Osteoblast (primary cell): Measurements from ENCODE around the gene ARHGEF11. TPM values are rescaled to one million over a fixed set of nuclear protein-coding genes. Genes with fewer than 3 reads are reported as not detected.

Source experiments
- DNase-seq: peaks from one replicate; pipeline ENCODE4 v3.0.0; 2011; ENCODE audit warnings: low spot score, mixed read lengths; ENCODE audit not compliant: insufficient read length; ENCODE audit errors: missing footprints
- H2AFZ ChIP-seq: 2 replicates; pipeline ENCODE4 v1.6.0; 2011; ENCODE audit warnings: mild to moderate bottlenecking, low read length
- H3K27ac ChIP-seq: 2 replicates; pipeline ENCODE4 v1.5.1; 2011; ENCODE audit warnings: mild to moderate bottlenecking, low read depth, low read length, moderate library complexity
- H3K27me3 ChIP-seq: 2 replicates; pipeline ENCODE4 v1.6.0; 2012; ENCODE audit warnings: mild to moderate bottlenecking, control low read depth, inconsistent platforms, low read length, moderate library complexity; ENCODE audit not compliant: insufficient read depth
- H3K36me3 ChIP-seq: 2 replicates; pipeline ENCODE4 v1.5.1; 2011; ENCODE audit warnings: mild to moderate bottlenecking, low read length, control low read depth, moderate library complexity; ENCODE audit not compliant: insufficient read depth
- H3K4me1 ChIP-seq: 2 replicates; pipeline ENCODE4 v1.5.1; 2011; ENCODE audit warnings: mild to moderate bottlenecking, low read length, control low read depth, moderate library complexity; ENCODE audit not compliant: insufficient read depth
- H3K4me2 ChIP-seq: 2 replicates; pipeline ENCODE4 v1.6.0; 2011; ENCODE audit warnings: mild to moderate bottlenecking, low read length; ENCODE audit not compliant: insufficient read depth
- H3K4me3 ChIP-seq: fragments of 200-600 bp; sonication (generic); 3 replicates; pipeline ENCODE4 v1.5.1; 2012; ENCODE audit warnings: mild to moderate bottlenecking, low read length, inconsistent platforms; ENCODE audit not compliant: insufficient read depth
- H3K79me2 ChIP-seq: 2 replicates; pipeline ENCODE4 v1.6.0; 2012; ENCODE audit warnings: mild to moderate bottlenecking, low read length, control low read depth, inconsistent platforms; ENCODE audit not compliant: insufficient read depth
- H3K9me3 ChIP-seq: 2 replicates; pipeline ENCODE4 v1.5.1; 2011; ENCODE audit warnings: low read depth, low read length, control low read depth
- H4K20me1 ChIP-seq: 2 replicates; pipeline ENCODE4 v1.6.0; 2012; ENCODE audit warnings: mild to moderate bottlenecking, low read length, control low read depth; ENCODE audit not compliant: insufficient read depth
- CTCF ChIP-seq: IDR thresholded peaks from 2 replicates; pipeline ENCODE4 v1.5.1; 2011; ENCODE audit warnings: mild to moderate bottlenecking, low read depth, low read length, moderate library complexity; ENCODE audit errors: extremely low read depth
- total RNA-seq: library from RNA; depleted of rRNA; stranded (reverse); fragments of >200 nt; gene quantifications from 2 replicates; pipeline ENCODE4 v1.2.3, GENCODE V29; 2012

The ARHGEF11 gene
- total RNA-seq, 1 donor, result 50.3 TPM

- H3K79me2 ChIP-seq, result peaks cover 47% of the 10 kb centered on the region
- no peak for TF ChIP-seq CTCF
- no peak for DNase-seq
- H3K4me2 ChIP-seq, result peak overlapping the region; percentile 90
- peaks cover 4% of the 10 kb centered on the region for H4K20me1 ChIP-seq
- no peaks in the 10 kb centered on the region for H3K36me3 ChIP-seq
- H3K27me3 ChIP-seq, result no peaks in the 10 kb centered on the region
- peak overlapping the region; percentile 100 for H3K27ac ChIP-seq
- peak overlapping the region; percentile 60 for H2AFZ ChIP-seq
- peaks cover 74% of the 10 kb centered on the region for H3K4me1 ChIP-seq
- H3K4me3 ChIP-seq, result peak overlapping the region; percentile 75
- no peaks in the 10 kb centered on the region for H3K9me3 ChIP-seq
These were observed 150.1 kb downstream of the ARHGEF11 start for GRCh38 chr1:156895455-156895812.

GRCh38 chr1:156894711-156895454, 150.7 kb downstream of the ARHGEF11 start:
- Histone ChIP-seq H3K27ac (peak overlapping the region; percentile 100), H3K4me3 (peak overlapping the region; percentile 75), H3K9me3 (no peaks in the 10 kb centered on the region), H3K4me1 (peaks cover 68% of the 10 kb centered on the region), H3K27me3 (no peaks in the 10 kb centered on the region), H3K79me2 (peaks cover 42% of the 10 kb centered on the region), H3K36me3 (no peaks in the 10 kb centered on the region), H4K20me1 (peaks cover 3% of the 10 kb centered on the region), H3K4me2 (peak overlapping the region; percentile 90), H2AFZ (peak overlapping the region; percentile 60)
- no peak for DNase-seq
- no peak for TF ChIP-seq CTCF

GRCh38 chr1:156894001-156894400, 151.5 kb downstream of the ARHGEF11 start:
- H3K4me3 ChIP-seq, result peak overlapping the region; percentile 75
- peaks cover 3% of the 10 kb centered on the region for H4K20me1 ChIP-seq
- peaks cover 33% of the 10 kb centered on the region for H3K79me2 ChIP-seq
- peaks cover 60% of the 10 kb centered on the region for H3K4me1 ChIP-seq
- H3K9me3 ChIP-seq, result no peaks in the 10 kb centered on the region
- H3K36me3 ChIP-seq, result no peaks in the 10 kb centered on the region
- H3K27me3 ChIP-seq, result no peaks in the 10 kb centered on the region
- no peak for DNase-seq
- H3K4me2 ChIP-seq, result peak overlapping the region; percentile 90
- H2AFZ ChIP-seq, result peak overlapping the region; percentile 49
- H3K27ac ChIP-seq, result peak overlapping the region; percentile 100
- TF ChIP-seq CTCF, result no peak

- Histone ChIP-seq H3K9me3 (no peaks in the 10 kb centered on the region), H4K20me1 (peaks cover 3% of the 10 kb centered on the region), H3K27me3 (no peaks in the 10 kb centered on the region), H3K4me3 (peak within 1 kb of the TSS; percentile 75), H3K4me1 (peaks cover 53% of the 10 kb centered on the region), H2AFZ (peak within 1 kb of the TSS; percentile 69), H3K27ac (peak within 1 kb of the TSS; percentile 100), H3K36me3 (no peaks in the 10 kb centered on the region), H3K79me2 (peaks cover 26% of the 10 kb centered on the region), H3K4me2 (peak within 1 kb of the TSS; percentile 90)
- TF ChIP-seq CTCF, result no peak
- DNase-seq, result no peak
These were observed 152.2 kb downstream of the ARHGEF11 start, which contains the start of gene PEAR1 for GRCh38 chr1:156893048-156893953. TSS of gene PEAR1 (plus strand) at chr1:156893718. CDS start at chr1:156903927, 10,209 bp downstream.
